A673 (cell line): Measurements from ENCODE around the gene SCARB1. TPM values are rescaled to one million over a fixed set of nuclear protein-coding genes. Genes with fewer than 3 reads are reported as not detected.

Source experiments
- BruUV-seq: library from RNA; stranded (reverse); fragments of 400-500 nt; replicated peaks from 2 replicates; lab custom pipeline; 2021; lab: Mats Ljungman, UMichigan
- CTCF ChIA-PET: fragments of 300-600 bp; sonication (Branson Sonifier 250); formaldehyde crosslinking; loops from one replicate; lab custom pipeline; 2022; ENCODE audit warnings: antibody characterized with exemption; lab: Charles Lee
- POLR2A ChIA-PET: fragments of 300-600 bp; sonication (Branson Sonifier 250); formaldehyde crosslinking; loops from one replicate; lab custom pipeline; 2022; ENCODE audit warnings: antibody characterized with exemption; ENCODE audit not compliant: low non-redundant PET; lab: Charles Lee
- DNase-seq: peaks from one replicate; pipeline ENCODE4 v3.0.0-alpha.2; 2015; ENCODE audit warnings: low spot score
- H3K27ac ChIP-seq: fragments of 200-600 bp; sonication (generic); 2 replicates; pipeline ENCODE4 v1.5.1; 2016; ENCODE audit warnings: mixed run types, low read depth, mild to moderate bottlenecking, mixed read lengths, antibody characterized with exemption, low read length; ENCODE audit not compliant: poor library complexity, severe bottlenecking
- H3K27me3 ChIP-seq: fragments of 200-600 bp; sonication (generic); replicated peaks from 2 replicates; pipeline ENCODE4 v1.6.1; 2017; ENCODE audit warnings: mixed run types, low read depth, mild to moderate bottlenecking, mixed read lengths, antibody characterized with exemption, low read length; ENCODE audit not compliant: insufficient read depth, poor library complexity
- H3K36me3 ChIP-seq: fragments of 200-600 bp; sonication (generic); 2 replicates; pipeline ENCODE4 v1.6.1; 2016; ENCODE audit warnings: mixed run types, mild to moderate bottlenecking, mixed read lengths, antibody characterized with exemption, low read length; ENCODE audit not compliant: insufficient read depth, poor library complexity, severe bottlenecking
- H3K4me1 ChIP-seq: fragments of 200-600 bp; sonication (generic); 2 replicates; pipeline ENCODE4 v1.6.1; 2017; ENCODE audit warnings: mixed run types, mild to moderate bottlenecking, mixed read lengths, antibody characterized with exemption, low read length; ENCODE audit not compliant: insufficient read depth, poor library complexity, severe bottlenecking
- H3K4me3 ChIP-seq: fragments of 200-600 bp; sonication (generic); 2 replicates; pipeline ENCODE4 v1.5.1; 2016; ENCODE audit warnings: low read depth, mixed run types, mild to moderate bottlenecking, mixed read lengths, low read length; ENCODE audit not compliant: poor library complexity, severe bottlenecking
- H3K9me3 ChIP-seq: fragments of 200-600 bp; sonication (generic); 2 replicates; pipeline ENCODE4 v1.6.1; 2016; ENCODE audit warnings: mixed run types, low read depth, mild to moderate bottlenecking, mixed read lengths, antibody characterized with exemption, low read length; ENCODE audit not compliant: poor library complexity, severe bottlenecking
- EZH2 ChIP-seq: fragments of 200-600 bp; sonication (generic); IDR thresholded peaks from 2 replicates; pipeline ENCODE4 v1.6.1; 2017; ENCODE audit warnings: borderline replicate concordance, low read depth, mild to moderate bottlenecking, mixed read lengths, antibody characterized with exemption, low read length; ENCODE audit not compliant: poor library complexity, severe bottlenecking
- intact Hi-C: fragments of 100-400 bp; cut with micrococcal nuclease; formaldehyde crosslinking; loops from one replicate; pipeline ENCODE4 v1.10.0; 2022; ENCODE audit not compliant: unreplicated experiment
- total RNA-seq: library from RNA; stranded (reverse); gene quantifications from 2 replicates; pipeline ENCODE4 v1.2.3, GENCODE V29; 2021
- TF ChIP-seq, protein P1 (sequence below): fragments of 300-800, 200-600 bp; sonication (generic); conservative IDR thresholded peaks from 2 replicates; pipeline ENCODE4 v1.5.1; 2017; ENCODE audit warnings: low read depth, mild to moderate bottlenecking, antibody characterized with exemption, low read length, moderate library complexity, mixed read lengths

The SCARB1 gene
- total RNA-seq, 1 experiment from 2014 or later: 74.6 TPM

DNA sequence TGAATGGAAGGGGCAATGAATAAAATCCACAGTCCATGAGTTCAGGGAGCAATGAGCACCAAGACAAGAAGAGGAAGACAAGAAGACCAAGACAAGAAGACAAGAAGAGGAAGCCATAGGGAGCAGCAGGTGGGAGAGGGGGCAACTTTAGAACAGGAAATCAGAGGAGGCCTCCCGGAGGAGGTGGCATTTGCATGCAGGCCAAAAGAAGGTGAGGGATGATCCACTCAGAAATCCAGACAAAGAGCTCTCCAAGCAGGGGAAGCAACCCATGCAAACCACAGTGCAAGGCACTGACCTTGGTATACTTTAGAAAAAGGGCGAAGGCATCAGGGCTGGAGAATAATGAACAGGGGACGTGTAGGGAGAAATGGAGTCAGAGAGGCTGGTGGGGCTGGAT is 58.6 kb downstream of the SCARB1 start:
- Histone ChIP-seq H3K27me3 (no peaks in the 10 kb centered on the region), H3K36me3 (peaks cover 12% of the 10 kb centered on the region), H3K4me1 (peaks cover 4% of the 10 kb centered on the region), H3K27ac (no peak overlapping the region), H3K9me3 (no peaks in the 10 kb centered on the region), H3K4me3 (no peak overlapping the region)
- ChIA-PET POLR2A (no interaction called here), CTCF (no interaction called here)
- BruUV-seq: no TSS peak
- TF ChIP-seq, protein P1, sequence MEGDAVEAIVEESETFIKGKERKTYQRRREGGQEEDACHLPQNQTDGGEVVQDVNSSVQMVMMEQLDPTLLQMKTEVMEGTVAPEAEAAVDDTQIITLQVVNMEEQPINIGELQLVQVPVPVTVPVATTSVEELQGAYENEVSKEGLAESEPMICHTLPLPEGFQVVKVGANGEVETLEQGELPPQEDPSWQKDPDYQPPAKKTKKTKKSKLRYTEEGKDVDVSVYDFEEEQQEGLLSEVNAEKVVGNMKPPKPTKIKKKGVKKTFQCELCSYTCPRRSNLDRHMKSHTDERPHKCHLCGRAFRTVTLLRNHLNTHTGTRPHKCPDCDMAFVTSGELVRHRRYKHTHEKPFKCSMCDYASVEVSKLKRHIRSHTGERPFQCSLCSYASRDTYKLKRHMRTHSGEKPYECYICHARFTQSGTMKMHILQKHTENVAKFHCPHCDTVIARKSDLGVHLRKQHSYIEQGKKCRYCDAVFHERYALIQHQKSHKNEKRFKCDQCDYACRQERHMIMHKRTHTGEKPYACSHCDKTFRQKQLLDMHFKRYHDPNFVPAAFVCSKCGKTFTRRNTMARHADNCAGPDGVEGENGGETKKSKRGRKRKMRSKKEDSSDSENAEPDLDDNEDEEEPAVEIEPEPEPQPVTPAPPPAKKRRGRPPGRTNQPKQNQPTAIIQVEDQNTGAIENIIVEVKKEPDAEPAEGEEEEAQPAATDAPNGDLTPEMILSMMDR: no peak
- TF ChIP-seq EZH2: no peak
- no peak for DNase-seq
- intact Hi-C loops: no loop called here

GRCh38 chr12:124804011-124804621 is 59.5 kb downstream of the SCARB1 start:
- Histone ChIP-seq H3K27me3 (no peaks in the 10 kb centered on the region), H3K36me3 (peaks cover 14% of the 10 kb centered on the region), H3K27ac (peak overlapping the region; percentile 27), H3K4me3 (no peak overlapping the region), H3K9me3 (no peaks in the 10 kb centered on the region), H3K4me1 (peaks cover 4% of the 10 kb centered on the region)
- POLR2A ChIA-PET: interaction anchor here (0.6 kb wide), 1 partner anchor 111 kb away, joined by 4 read pairs; the partner anchor contains the start of gene UBC
- no TSS peak for BruUV-seq
- CTCF ChIA-PET: no interaction called here
- TF ChIP-seq, protein P1: no peak
- intact Hi-C loops: no loop called here
- DNase-seq: peak; percentile 67

DNA sequence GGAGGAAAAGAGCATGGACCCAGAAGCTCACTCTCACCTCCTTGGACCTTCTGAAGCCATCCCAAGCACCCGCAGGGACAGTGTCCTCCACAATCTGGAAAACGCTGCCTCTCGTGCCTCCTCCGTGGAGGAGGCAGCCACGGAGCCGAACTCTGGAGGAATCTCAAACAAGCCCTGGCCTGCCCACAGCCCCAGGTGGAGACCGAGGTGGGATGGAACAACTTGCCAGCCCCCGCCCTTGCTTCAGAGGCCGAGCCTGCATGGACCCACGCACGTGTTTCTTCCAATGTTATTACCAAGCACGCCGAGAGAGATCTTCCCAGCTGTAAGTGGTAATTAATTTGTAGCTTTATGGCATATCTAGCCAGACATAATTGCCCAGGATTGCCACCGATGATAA is 61.3 kb downstream of the SCARB1 start:
- intact Hi-C loops: no loop called here
- BruUV-seq: no TSS peak
- Histone ChIP-seq H3K27me3 (no peaks in the 10 kb centered on the region), H3K4me3 (no peak overlapping the region), H3K36me3 (peaks cover 24% of the 10 kb centered on the region), H3K27ac (no peak overlapping the region), H3K4me1 (peaks cover 4% of the 10 kb centered on the region), H3K9me3 (no peaks in the 10 kb centered on the region)
- TF ChIP-seq, protein P1: no peak
- no peak for TF ChIP-seq EZH2
- CTCF ChIA-PET: no interaction called here
- POLR2A ChIA-PET: no interaction called here
- DNase-seq: no peak
